WTC11 (cell line): Measurements from ENCODE around the gene STK38L.

ENCODE experiments used
- ATF2 ChIP-seq: sonication (generic); formaldehyde crosslinking; IDR thresholded peaks from 2 replicates; pipeline ENCODE4 v1.8.1; 2022; ENCODE audit warnings: low read depth, missing genetic modification reagents, borderline replicate concordance
- CREB1 ChIP-seq: sonication (generic); formaldehyde crosslinking; IDR thresholded peaks from 2 replicates; pipeline ENCODE4 v1.8.0; 2023; ENCODE audit warnings: mild to moderate bottlenecking, missing genetic modification reagents
- MLX ChIP-seq: sonication (generic); formaldehyde crosslinking; IDR thresholded peaks from 2 replicates; pipeline ENCODE4 v1.8.1; 2023; ENCODE audit warnings: mild to moderate bottlenecking, missing genetic modification reagents, moderate library complexity
- SP1 ChIP-seq: sonication (generic); formaldehyde crosslinking; conservative IDR thresholded peaks from 2 replicates; pipeline ENCODE4 v1.8.1; 2022; ENCODE audit warnings: missing genetic modification reagents

- TF ChIP-seq CREB1 (CRISPR knock-in tag) (no peak), MLX (CRISPR knock-in tag) (no peak), SP1 (CRISPR knock-in tag) (no peak), ATF2 (CRISPR knock-in tag) (no peak)
These were observed 30.0 kb upstream of the STK38L start for GRCh38 chr12:27213830-27214787.
